ENCODE results near the gene FNDC7. TPM values are rescaled to one million over a fixed set of nuclear protein-coding genes. Genes with fewer than 3 reads are reported as not detected.

FNDC7 gene
- total RNA-seq, 2 donors from 2014 or later, result not detected

DNA sequence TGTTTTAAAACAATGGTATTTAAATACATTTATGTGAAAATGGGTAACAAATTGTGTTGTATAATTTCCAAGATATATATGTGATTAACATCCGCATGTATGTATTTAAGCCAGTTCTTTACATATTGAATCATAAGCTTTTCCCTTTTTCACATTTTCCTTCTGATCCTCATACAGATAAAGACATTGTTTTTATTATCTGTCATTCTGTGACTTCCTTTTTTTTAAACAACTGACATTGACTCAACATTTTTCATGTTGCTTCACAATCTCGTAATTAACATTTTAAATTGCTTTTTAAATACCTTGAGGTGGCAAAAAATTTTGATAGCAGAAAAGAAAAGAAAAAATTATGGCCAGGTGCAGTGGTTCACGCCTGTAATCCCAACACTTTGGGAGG lies 35.2 kb downstream of the FNDC7 start:
- H3K9me3 ChIP-seq, result no peaks in the 10 kb centered on the region
- intact Hi-C loops (cut with DNase I), result no loop called here
- H3K27ac ChIP-seq, result peak overlapping the region in 2 of 4 donors; percentile 13 to 99
- DNase-seq (no peak), ATAC-seq (no peak)
- WGBS, 2 donors, result 48 to 54% methylated on average over 3 of the region's 3 CpGs
- peaks cover 19% of the 10 kb centered on the region for H3K4me1 ChIP-seq
- H3K4me3 ChIP-seq, result no peak overlapping the region
- no peaks in the 10 kb centered on the region for H3K36me3 ChIP-seq (replicated peaks in 1 of 2; ENCODE audit: insufficient read depth in 1 of 2, low read depth in 2 of 2)
- TF ChIP-seq, protein P1, sequence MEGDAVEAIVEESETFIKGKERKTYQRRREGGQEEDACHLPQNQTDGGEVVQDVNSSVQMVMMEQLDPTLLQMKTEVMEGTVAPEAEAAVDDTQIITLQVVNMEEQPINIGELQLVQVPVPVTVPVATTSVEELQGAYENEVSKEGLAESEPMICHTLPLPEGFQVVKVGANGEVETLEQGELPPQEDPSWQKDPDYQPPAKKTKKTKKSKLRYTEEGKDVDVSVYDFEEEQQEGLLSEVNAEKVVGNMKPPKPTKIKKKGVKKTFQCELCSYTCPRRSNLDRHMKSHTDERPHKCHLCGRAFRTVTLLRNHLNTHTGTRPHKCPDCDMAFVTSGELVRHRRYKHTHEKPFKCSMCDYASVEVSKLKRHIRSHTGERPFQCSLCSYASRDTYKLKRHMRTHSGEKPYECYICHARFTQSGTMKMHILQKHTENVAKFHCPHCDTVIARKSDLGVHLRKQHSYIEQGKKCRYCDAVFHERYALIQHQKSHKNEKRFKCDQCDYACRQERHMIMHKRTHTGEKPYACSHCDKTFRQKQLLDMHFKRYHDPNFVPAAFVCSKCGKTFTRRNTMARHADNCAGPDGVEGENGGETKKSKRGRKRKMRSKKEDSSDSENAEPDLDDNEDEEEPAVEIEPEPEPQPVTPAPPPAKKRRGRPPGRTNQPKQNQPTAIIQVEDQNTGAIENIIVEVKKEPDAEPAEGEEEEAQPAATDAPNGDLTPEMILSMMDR (IDR thresholded peaks at IDR 0.05), result no peak
- no peak for TF ChIP-seq POLR2A (IDR thresholded peaks at IDR 0.05)
- H3K27me3 ChIP-seq, result no peaks in the 10 kb centered on the region

DNA sequence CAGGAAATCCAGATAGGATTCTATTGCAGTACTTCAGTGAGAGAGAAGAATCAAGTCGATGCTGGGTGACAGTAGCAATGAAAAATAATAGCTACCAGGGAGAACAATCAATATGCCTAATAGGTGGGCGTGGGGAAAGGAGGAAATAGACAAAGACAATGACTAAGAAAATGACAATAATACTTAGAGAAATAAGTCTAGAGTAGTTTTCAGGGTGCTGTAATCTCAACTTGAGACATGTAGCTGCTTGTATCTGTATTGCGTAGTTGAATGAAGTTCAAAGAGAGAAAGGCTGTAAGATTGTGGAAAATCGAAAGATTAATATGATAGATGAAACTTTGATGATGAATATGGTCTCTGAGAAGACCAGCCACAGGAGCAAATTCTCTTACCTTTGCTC lies 36.4 kb downstream of the FNDC7 start:
- peaks cover 0 to under 1% of the 10 kb centered on the region in 2 donors for H3K36me3 ChIP-seq (replicated peaks in 1 of 2; ENCODE audit: insufficient read depth in 1 of 2, low read depth in 2 of 2)
- ATAC-seq, result no peak
- peaks cover 19% of the 10 kb centered on the region for H3K4me1 ChIP-seq
- intact Hi-C loops (cut with DNase I), result no loop called here
- H3K27me3 ChIP-seq, result no peaks in the 10 kb centered on the region
- H3K4me3 ChIP-seq, result no peak overlapping the region
- no peak for TF ChIP-seq POLR2A (IDR thresholded peaks at IDR 0.05)
- TF ChIP-seq, protein P1 (IDR thresholded peaks at IDR 0.05), result no peak
- H3K27ac ChIP-seq, result peak overlapping the region in 2 of 4 donors; percentile 46 to 99
- 47 to 54% methylated on average over 4 of the region's 4 CpGs for WGBS, 2 donors
- DNase-seq, result no peak
- H3K9me3 ChIP-seq, result no peaks in the 10 kb centered on the region

DNA sequence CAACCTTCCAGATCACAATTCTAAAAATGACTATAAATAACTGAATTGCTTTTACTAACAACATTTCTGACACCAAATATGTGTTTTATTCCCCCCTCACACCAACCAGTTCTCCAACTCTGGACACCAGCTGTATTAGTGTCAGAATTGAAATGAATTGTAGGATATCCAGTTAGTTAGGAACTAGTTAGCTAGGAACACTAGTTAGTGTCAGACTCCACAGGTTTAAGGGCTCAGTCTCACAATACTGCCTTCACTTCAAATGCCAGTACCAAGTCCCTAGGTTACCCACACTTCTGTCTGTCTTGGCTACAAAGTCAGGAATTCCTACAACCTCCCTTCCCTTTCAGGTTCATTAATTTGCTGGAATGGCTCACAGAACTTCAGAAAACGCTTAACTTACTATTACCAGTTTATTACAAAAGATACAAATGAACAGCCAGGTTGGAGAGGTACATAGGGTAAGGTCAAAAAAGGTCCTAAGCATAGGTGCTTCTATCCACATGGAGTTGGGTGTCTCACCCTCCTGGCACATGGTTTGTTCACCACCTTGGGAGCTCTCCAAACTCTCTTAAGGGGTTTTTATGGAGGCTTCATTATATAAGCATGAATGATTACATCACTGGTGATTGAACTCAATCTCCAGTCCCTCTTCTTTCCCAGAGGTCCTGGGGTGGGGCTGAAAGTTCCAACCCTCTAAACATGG lies 37.9 kb downstream of the FNDC7 start:
- Histone ChIP-seq H3K27ac (no peak overlapping the region), H3K4me1 (peaks cover 19% of the 10 kb centered on the region), H3K4me3 (no peak overlapping the region), H3K27me3 (no peaks in the 10 kb centered on the region), H3K9me3 (no peaks in the 10 kb centered on the region), H3K36me3 (replicated peaks in 1 of 2; ENCODE audit: insufficient read depth in 1 of 2, low read depth in 2 of 2) (peaks cover 0 to 2% of the 10 kb centered on the region in 2 donors)
- intact Hi-C loops (cut with DNase I), result no loop called here
- no peak for DNase-seq
- WGBS, 2 donors, result 64 to 94% methylated on average over 1 of the region's 1 CpG
- no peak for TF ChIP-seq POLR2A (IDR thresholded peaks at IDR 0.05)
- TF ChIP-seq, protein P1 (IDR thresholded peaks at IDR 0.05), result no peak
- ATAC-seq, result no peak

DNA sequence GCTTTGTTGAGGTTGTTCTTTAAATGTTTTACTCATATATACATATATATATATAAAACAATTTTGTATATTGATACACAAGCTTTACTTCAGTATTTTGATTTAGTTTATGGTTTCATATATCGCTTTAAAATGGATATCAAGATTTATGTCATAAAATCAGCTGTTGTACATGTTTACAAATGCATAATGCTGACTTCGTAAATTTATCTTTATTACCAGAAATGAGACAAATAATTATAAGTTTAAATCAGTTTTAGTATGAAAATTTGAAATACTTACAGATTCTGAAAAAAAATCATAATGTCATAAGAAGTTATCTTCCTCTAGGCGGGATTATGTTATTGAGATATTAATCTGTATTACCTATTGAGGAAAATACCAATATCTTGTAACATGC lies 40.7 kb downstream of the FNDC7 start:
- H3K27ac ChIP-seq, result no peak overlapping the region
- WGBS, 2 donors, result 59 to 89% methylated on average over 3 of the region's 3 CpGs
- H3K27me3 ChIP-seq, result no peaks in the 10 kb centered on the region
- no peak overlapping the region for H3K4me3 ChIP-seq
- peaks cover 4% of the 10 kb centered on the region in 2 donors for H3K36me3 ChIP-seq (replicated peaks in 1 of 2; ENCODE audit: insufficient read depth in 1 of 2, low read depth in 2 of 2)
- ATAC-seq, result no peak
- no peak for TF ChIP-seq POLR2A (IDR thresholded peaks at IDR 0.05)
- TF ChIP-seq, protein P1 (IDR thresholded peaks at IDR 0.05), result no peak
- H3K9me3 ChIP-seq, result no peaks in the 10 kb centered on the region
- intact Hi-C loops (cut with DNase I), result no loop called here
- DNase-seq, result no peak
- peaks cover 9% of the 10 kb centered on the region for H3K4me1 ChIP-seq

DNA sequence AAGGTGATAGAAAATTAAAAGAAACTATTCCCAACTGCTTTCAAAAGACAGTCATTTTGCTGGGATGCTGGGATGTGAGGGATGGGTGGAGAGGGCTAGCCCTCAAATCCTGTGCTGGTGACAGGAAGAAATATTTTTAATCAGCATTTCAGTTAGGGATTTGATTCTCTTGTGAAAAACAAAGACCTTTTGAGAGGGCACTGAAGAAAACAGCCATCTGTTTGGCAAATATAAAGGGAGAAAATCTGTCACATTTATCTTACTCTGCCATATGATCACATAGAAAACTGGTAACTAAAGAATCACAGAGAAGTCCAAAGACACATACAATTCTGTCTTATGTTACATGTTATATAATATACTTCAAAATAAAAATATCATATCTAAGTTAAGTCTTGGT lies 46.1 kb downstream of the FNDC7 start:
- Histone ChIP-seq H3K27ac (no peak overlapping the region), H3K27me3 (no peaks in the 10 kb centered on the region), H3K4me1 (no peaks in the 10 kb centered on the region), H3K36me3 (replicated peaks in 1 of 2; ENCODE audit: insufficient read depth in 1 of 2, low read depth in 2 of 2) (peaks cover 4 to 7% of the 10 kb centered on the region in 2 donors), H3K9me3 (no peaks in the 10 kb centered on the region), H3K4me3 (no peak overlapping the region)
- ATAC-seq (no peak), DNase-seq (no peak)
- intact Hi-C loops (cut with DNase I), result no loop called here
- TF ChIP-seq POLR2A (IDR thresholded peaks at IDR 0.05), result no peak
- TF ChIP-seq, protein P1 (IDR thresholded peaks at IDR 0.05), result no peak

Data from body of pancreas (tissue), 4 donors.